Stomach smooth muscle (tissue), 2 donors: ENCODE measurements around the gene USP17L13.
"Not testable (repeated sequence)": the region's sequence is repeated elsewhere in the genome, so short reads cannot be mapped to it uniquely, and the experiment has no call there.

Experiments used
- H3K27ac ChIP-seq: one replicate; pipeline ENCODE4 v1.7.0; 2013; ENCODE audit warnings: mild to moderate bottlenecking, low read length, inconsistent platforms
- H3K27me3 ChIP-seq, 2 donors: one replicate each; pipeline ENCODE4 v1.7.0; 2013; ENCODE audit warnings: low read length in 2 of 2; ENCODE audit not compliant: insufficient read depth in 2 of 2, control insufficient read depth in 1 of 2
- H3K36me3 ChIP-seq, 2 donors: one replicate each; pipeline ENCODE4 v1.7.0; 2013; ENCODE audit warnings: low read length in 2 of 2; ENCODE audit not compliant: control insufficient read depth in 2 of 2, insufficient read depth in 2 of 2
- H3K4me1 ChIP-seq: one replicate; pipeline ENCODE4 v1.7.0; 2013; ENCODE audit warnings: low read length; ENCODE audit not compliant: control insufficient read depth, insufficient read depth
- H3K4me3 ChIP-seq, 2 donors: one replicate each; pipeline ENCODE4 v1.7.0; 2013; ENCODE audit warnings: low read length in 2 of 2
- H3K9ac ChIP-seq, 2 donors: one replicate each; pipeline ENCODE4 v1.7.0; 2013; ENCODE audit warnings: low read length in 2 of 2, mild to moderate bottlenecking in 1 of 2
- H3K9me3 ChIP-seq, 2 donors: one replicate each; pipeline ENCODE4 v1.7.0; 2013; ENCODE audit warnings: low read length in 2 of 2; ENCODE audit not compliant: control insufficient read depth in 2 of 2
- donor health status: healthy.
- donor health status: Pancreatic carcinoma.

The USP17L13 gene, protein sequence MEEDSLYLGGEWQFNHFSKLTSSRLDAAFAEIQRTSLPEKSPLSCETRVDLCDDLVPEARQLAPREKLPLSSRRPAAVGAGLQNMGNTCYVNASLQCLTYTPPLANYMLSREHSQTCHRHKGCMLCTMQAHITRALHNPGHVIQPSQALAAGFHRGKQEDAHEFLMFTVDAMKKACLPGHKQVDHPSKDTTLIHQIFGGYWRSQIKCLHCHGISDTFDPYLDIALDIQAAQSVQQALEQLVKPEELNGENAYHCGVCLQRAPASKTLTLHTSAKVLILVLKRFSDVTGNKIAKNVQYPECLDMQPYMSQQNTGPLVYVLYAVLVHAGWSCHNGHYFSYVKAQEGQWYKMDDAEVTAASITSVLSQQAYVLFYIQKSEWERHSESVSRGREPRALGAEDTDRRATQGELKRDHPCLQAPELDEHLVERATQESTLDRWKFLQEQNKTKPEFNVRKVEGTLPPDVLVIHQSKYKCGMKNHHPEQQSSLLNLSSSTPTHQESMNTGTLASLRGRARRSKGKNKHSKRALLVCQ

DNA sequence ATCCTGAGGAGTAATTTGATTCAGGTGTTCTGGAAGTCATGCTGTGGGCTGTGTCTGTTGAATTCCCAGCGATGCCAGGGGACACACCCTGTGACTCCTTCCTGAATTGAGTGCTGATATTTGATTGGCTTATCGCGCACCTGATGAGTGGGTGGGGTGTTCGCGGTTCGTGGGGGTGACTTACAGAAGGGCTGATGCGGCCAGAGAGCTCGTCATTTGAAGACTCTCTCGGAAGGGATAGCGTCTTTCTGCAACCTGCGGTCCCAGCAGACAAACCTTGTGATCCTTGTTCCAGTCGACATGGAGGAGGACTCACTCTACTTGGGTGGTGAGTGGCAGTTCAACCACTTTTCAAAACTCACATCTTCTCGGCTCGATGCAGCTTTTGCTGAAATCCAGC is at the start of gene USP17L13:
Gene USP17L13, plus strand, starts transcription at position 301 of the 400 bp plus-strand sequence. Its CDS starts 0 bp downstream, at position 301.
- not testable (repeated sequence) for H3K4me3 ChIP-seq, H3K9ac ChIP-seq, H3K36me3 ChIP-seq, H3K9me3 ChIP-seq, H3K4me1 ChIP-seq, H3K27me3 ChIP-seq, H3K27ac ChIP-seq

DNA sequence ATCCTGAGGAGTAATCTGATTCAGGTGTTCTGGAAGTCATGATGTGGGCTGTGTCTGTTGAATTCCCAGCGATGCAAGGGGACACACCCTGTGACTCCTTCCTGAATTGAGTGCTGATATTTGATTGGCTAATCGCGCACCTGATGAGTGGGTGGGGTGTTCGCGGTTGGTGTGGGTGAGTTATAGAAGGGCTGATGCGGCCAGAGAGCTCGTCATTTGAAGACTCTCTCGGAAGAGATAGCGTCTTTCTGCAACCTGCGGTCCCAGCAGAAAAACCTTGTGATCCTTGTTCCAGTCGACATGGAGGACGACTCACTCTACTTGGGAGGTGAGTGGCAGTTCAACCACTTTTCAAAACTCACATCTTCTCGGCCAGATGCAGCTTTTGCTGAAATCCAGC is 14.3 kb upstream of the USP17L13 start, which contains the start of gene USP17L10:
Gene USP17L10, plus strand, starts transcription at position 301 of the 400 bp plus-strand sequence. Its CDS starts 0 bp downstream, at position 301.
- H3K4me1 ChIP-seq, H3K27me3 ChIP-seq, H3K9me3 ChIP-seq, H3K27ac ChIP-seq, H3K4me3 ChIP-seq, H3K9ac ChIP-seq, H3K36me3 ChIP-seq: not testable (repeated sequence)

DNA sequence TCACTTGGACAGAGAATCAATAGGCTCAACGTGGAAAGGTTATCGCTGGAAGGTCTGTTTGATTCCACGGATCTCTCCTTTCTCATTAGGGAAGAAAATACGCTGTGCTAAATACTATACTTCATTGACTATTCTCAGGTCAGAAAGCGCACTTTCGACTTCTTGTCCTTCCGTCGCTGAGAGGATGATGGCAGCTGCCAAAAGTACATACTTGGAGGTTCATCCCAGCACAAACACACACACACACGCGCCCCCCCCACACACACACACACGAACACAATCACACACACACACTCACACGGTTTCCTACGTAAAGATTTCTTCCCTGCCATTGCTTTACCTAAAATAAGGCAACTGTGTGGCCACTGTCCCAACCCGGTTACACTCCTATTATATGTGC is 10.0 kb upstream of the USP17L13 start:
- not testable (repeated sequence) for H3K27ac ChIP-seq, H3K9ac ChIP-seq, H3K4me1 ChIP-seq, H3K27me3 ChIP-seq, H3K4me3 ChIP-seq, H3K36me3 ChIP-seq, H3K9me3 ChIP-seq

DNA sequence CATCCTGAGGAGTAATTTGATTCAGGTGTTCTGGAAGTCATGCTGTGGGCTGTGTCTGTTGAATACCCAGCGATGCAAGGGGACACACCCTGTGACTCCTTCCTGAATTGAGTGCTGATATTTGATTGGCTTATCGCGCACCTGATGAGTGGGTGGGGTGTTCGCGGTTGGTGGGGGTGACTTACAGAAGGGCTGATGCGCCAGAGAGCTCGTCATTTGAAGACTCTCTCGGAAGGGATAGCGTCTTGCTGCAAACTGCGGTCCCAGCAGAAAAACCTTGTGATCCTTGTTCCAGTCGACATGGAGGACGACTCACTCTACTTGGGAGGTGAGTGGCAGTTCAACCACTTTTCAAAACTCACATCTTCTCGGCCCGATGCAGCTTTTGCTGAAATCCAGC is 9.6 kb upstream of the USP17L13 start, which contains the start of gene USP17L11:
Gene USP17L11, plus strand, starts transcription at position 301 of the 400 bp plus-strand sequence. Its CDS starts 0 bp downstream, at position 301.
- H3K27me3 ChIP-seq, H3K27ac ChIP-seq, H3K9ac ChIP-seq: not testable (repeated sequence)

DNA sequence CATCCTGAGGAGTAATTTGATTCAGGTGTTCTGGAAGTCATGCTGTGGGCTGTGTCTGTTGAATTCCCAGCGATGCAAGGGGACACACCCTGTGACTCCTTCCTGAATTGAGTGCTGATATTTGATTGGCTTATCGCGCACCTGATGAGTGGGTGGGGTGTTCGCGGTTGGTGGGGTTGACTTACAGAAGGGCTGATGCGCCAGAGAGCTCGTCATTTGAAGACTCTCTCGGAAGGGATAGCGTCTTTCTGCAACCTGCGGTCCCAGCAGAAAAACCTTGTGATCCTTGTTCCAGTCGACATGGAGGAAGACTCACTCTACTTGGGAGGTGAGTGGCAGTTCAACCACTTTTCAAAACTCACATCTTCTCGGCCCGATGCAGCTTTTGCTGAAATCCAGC is 4.8 kb upstream of the USP17L13 start, which contains the start of gene USP17L12:
Gene USP17L12, plus strand, starts transcription at position 301 of the 400 bp plus-strand sequence. Its CDS starts 0 bp downstream, at position 301.
- not testable (repeated sequence) for H3K27ac ChIP-seq, H3K4me3 ChIP-seq, H3K9ac ChIP-seq, H3K9me3 ChIP-seq, H3K4me1 ChIP-seq, H3K36me3 ChIP-seq, H3K27me3 ChIP-seq

More for the DNA sequence above, 9.6 kb upstream of the USP17L13 start, which contains the start of gene USP17L11:
- H3K4me1 ChIP-seq, H3K36me3 ChIP-seq, H3K4me3 ChIP-seq, H3K9me3 ChIP-seq: not testable (repeated sequence)

DNA sequence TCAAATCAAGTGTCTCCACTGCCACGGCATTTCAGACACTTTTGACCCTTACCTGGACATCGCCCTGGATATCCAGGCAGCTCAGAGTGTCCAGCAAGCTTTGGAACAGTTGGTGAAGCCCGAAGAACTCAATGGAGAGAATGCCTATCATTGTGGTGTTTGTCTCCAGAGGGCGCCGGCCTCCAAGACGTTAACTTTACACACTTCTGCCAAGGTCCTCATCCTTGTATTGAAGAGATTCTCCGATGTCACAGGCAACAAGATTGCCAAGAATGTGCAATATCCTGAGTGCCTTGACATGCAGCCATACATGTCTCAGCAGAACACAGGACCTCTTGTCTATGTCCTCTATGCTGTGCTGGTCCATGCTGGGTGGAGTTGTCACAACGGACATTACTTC is 5.6 kb downstream of the USP17L13 start:
- not testable (repeated sequence) for H3K9ac ChIP-seq, H3K4me3 ChIP-seq, H3K4me1 ChIP-seq, H3K27me3 ChIP-seq, H3K9me3 ChIP-seq, H3K36me3 ChIP-seq, H3K27ac ChIP-seq

DNA sequence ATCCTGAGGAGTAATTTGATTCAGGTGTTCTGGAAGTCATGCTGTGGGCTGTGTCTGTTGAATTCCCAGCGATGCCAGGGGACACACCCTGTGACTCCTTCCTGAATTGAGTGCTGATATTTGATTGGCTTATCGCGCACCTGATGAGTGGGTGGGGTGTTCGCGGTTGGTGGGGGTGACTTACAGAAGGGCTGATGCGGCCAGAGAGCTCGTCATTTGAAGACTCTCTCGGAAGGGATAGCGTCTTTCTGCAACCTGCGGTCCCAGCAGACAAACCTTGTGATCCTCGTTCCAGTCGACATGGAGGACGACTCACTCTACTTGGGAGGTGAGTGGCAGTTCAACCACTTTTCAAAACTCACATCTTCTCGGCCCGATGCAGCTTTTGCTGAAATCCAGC is 9.4 kb downstream of the USP17L13 start, which contains the start of gene USP17L15:
Gene USP17L15, plus strand, starts transcription at position 301 of the 400 bp plus-strand sequence. Its CDS starts 0 bp downstream, at position 301.
- not testable (repeated sequence) for H3K27me3 ChIP-seq, H3K27ac ChIP-seq, H3K4me3 ChIP-seq, H3K36me3 ChIP-seq, H3K9ac ChIP-seq, H3K9me3 ChIP-seq, H3K4me1 ChIP-seq

DNA sequence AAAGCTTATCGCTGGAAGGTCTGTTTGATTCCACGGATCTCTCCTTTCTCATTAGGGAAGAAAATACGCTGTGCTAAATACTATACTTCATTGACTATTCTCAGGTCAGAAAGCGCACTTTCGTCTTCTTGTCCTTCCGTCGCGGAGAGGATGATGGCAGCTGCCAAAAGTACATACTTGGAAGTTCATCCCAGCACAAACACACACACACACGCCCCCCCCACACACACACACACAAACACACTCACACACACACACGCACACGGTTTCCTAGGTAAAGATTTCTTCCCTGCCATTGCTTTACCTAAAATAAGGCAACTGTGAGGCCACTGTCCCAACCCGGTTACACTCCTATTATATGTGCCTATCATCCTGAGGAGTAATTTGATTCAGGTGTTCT is 13.8 kb downstream of the USP17L13 start:
- H3K27ac ChIP-seq, H3K27me3 ChIP-seq, H3K36me3 ChIP-seq, H3K4me1 ChIP-seq, H3K9ac ChIP-seq, H3K9me3 ChIP-seq, H3K4me3 ChIP-seq: not testable (repeated sequence)

DNA sequence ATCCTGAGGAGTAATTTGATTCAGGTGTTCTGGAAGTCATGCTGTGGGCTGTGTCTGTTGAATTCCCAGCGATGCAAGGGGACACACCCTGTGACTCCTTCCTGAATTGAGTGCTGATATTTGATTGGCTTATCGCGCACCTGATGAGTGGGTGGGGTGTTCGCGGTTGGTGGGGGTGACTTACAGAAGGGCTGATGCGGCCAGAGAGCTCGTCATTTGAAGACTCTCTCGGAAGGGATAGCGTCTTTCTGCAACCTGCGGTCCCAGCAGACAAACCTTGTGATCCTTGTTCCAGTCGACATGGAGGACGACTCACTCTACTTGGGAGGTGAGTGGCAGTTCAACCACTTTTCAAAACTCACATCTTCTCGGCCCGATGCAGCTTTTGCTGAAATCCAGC is 18.9 kb downstream of the USP17L13 start, which contains the start of gene USP17L17:
Gene USP17L17, plus strand, starts transcription at position 301 of the 400 bp plus-strand sequence. Its CDS starts 0 bp downstream, at position 301.
- H3K4me1 ChIP-seq, H3K27ac ChIP-seq, H3K27me3 ChIP-seq, H3K9me3 ChIP-seq, H3K4me3 ChIP-seq, H3K36me3 ChIP-seq, H3K9ac ChIP-seq: not testable (repeated sequence)

DNA sequence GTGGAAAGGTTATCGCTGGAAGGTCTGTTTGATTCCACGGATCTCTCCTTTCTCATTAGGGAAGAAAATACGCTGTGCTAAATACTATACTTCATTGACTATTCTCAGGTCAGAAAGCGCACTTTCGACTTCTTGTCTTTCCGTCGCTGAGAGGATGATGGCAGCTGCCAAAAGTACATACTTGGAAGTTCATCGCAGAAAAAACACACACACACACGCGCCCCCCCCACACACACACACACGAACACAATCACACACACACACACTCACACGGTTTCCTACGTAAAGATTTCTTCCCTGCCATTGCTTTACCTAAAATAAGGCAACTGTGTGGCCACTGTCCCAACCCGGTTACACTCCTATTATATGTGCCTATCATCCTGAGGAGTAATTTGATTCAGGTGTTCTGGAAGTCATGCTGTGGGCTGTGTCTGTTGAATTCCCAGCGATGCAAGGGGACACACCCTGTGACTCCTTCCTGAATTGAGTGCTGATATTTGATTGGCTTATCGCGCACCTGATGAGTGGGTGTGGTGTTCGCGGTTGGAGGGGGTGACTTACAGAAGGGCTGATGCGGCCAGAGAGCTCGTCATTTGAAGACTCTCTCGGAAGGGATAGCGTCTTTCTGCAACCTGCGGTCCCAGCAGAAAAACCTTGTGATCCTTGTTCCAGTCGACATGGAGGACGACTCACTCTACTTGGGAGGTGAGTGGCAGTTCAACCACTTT is 23.4 kb downstream of the USP17L13 start, which contains the start of gene USP17L18:
Gene USP17L18, plus strand, starts transcription at position 678 of the 728 bp plus-strand sequence. Its CDS starts 0 bp downstream, at position 678.
- not testable (repeated sequence) for H3K27ac ChIP-seq, H3K27me3 ChIP-seq, H3K4me3 ChIP-seq, H3K4me1 ChIP-seq, H3K36me3 ChIP-seq, H3K9me3 ChIP-seq, H3K9ac ChIP-seq
